CD4-positive, alpha-beta memory T cell (primary cell): ENCODE measurements around the gene HELZ. TPM values are rescaled to one million over a fixed set of nuclear protein-coding genes. Genes with fewer than 3 reads are reported as not detected.

ENCODE experiments used
- CTCF ChIA-PET: fragments of 350-600 bp; sonication (Branson Sonifier 250); formaldehyde crosslinking; loops from one replicate; lab custom pipeline; 2021; ENCODE audit warnings: inconsistent platforms; ENCODE audit not compliant: partially characterized antibody; lab: Charles Lee
- POLR2A ChIA-PET: fragments of 350-600 bp; sonication (Branson Sonifier 250); formaldehyde crosslinking; loops from one replicate; lab custom pipeline; 2021; ENCODE audit not compliant: partially characterized antibody; lab: Charles Lee
- DNase-seq, 5 donors: peaks; one replicate each; pipeline versions ENCODE4 v3.0.0 to v3.0.0-alpha.2; 2020 to 2022; ENCODE audit warnings: mixed read lengths in 1 of 5
- H3K27ac ChIP-seq: one replicate; pipeline ENCODE4 v1.7.0; 2013; ENCODE audit warnings: low read depth, low read length
- H3K27me3 ChIP-seq: 2 replicates; pipeline ENCODE4 v1.7.0; 2013; ENCODE audit warnings: mild to moderate bottlenecking, low read length, moderate library complexity; ENCODE audit not compliant: insufficient read depth
- H3K36me3 ChIP-seq: 2 replicates; pipeline ENCODE4 v1.7.0; 2013; ENCODE audit warnings: mild to moderate bottlenecking, low read length, moderate library complexity; ENCODE audit not compliant: insufficient read depth
- H3K4me1 ChIP-seq: 2 replicates; pipeline ENCODE4 v1.7.0; 2013; ENCODE audit warnings: mild to moderate bottlenecking, low read length, moderate library complexity; ENCODE audit not compliant: insufficient read depth
- H3K4me3 ChIP-seq, 2 donors: one replicate each; pipeline ENCODE4 v1.7.0; 2013; ENCODE audit warnings: low read length in 2 of 2, mild to moderate bottlenecking in 1 of 2
- H3K9me3 ChIP-seq, 2 donors: one replicate each; pipeline ENCODE4 v1.7.0; 2013; ENCODE audit warnings: low read length in 2 of 2, control low read depth in 1 of 2; ENCODE audit not compliant: control insufficient read depth in 1 of 2
- H3K27ac Mint-ChIP-seq, 7 donors: one replicate each; pipeline ENCODE4 v1.8.0; 2020 to 2021; ENCODE audit warnings: mixed read lengths in 7 of 7, mild to moderate bottlenecking in 6 of 7, inconsistent platforms in 3 of 7, moderate library complexity in 3 of 7
- H3K27me3 Mint-ChIP-seq, 2 donors: one replicate each; pipeline ENCODE4 v1.8.0; 2020 to 2021; ENCODE audit warnings: mixed read lengths in 2 of 2
- H3K36me3 Mint-ChIP-seq, 2 donors: one replicate each; pipeline ENCODE4 v1.8.0; 2020 to 2021; ENCODE audit warnings: mixed read lengths in 2 of 2, inconsistent platforms in 1 of 2, mild to moderate bottlenecking in 1 of 2
- H3K4me1 Mint-ChIP-seq, 4 donors: one replicate each; pipeline ENCODE4 v1.8.0; 2020 to 2021; ENCODE audit warnings: mixed read lengths in 4 of 4, mild to moderate bottlenecking in 1 of 4
- H3K4me3 Mint-ChIP-seq, 8 donors: one replicate each; pipeline ENCODE4 v1.8.0; 2020 to 2021; ENCODE audit warnings: mixed read lengths in 8 of 8, mild to moderate bottlenecking in 7 of 8, moderate library complexity in 6 of 8, inconsistent platforms in 3 of 8
- H3K9me3 Mint-ChIP-seq, 8 donors: one replicate each; pipeline ENCODE4 v1.8.0; 2020 to 2021; ENCODE audit warnings: mixed read lengths in 8 of 8, mild to moderate bottlenecking in 5 of 8, inconsistent platforms in 3 of 8, moderate library complexity in 1 of 8
- intact Hi-C: fragments of 100-400 bp; cut with micrococcal nuclease; formaldehyde crosslinking; loops from one replicate; pipeline ENCODE4 v1.15.1; 2023
- polyA plus RNA-seq, 2 donors: library from polyadenylated mRNA; unstranded; fragments of 300-500 nt; fragmentation: Illumina TruSeq; gene quantifications; one replicate each; pipeline ENCODE4 v1.2.3, GENCODE V29; 2021
- total RNA-seq, 2 experiments: library from RNA; stranded (reverse); gene quantifications; one replicate each; pipeline ENCODE4 v1.2.3, GENCODE V29; 2021

HELZ gene
- total and polyA plus RNA-seq, 4 experiments from 2014 or later: 32.0 to 104 (median 86.4) TPM

DNA sequence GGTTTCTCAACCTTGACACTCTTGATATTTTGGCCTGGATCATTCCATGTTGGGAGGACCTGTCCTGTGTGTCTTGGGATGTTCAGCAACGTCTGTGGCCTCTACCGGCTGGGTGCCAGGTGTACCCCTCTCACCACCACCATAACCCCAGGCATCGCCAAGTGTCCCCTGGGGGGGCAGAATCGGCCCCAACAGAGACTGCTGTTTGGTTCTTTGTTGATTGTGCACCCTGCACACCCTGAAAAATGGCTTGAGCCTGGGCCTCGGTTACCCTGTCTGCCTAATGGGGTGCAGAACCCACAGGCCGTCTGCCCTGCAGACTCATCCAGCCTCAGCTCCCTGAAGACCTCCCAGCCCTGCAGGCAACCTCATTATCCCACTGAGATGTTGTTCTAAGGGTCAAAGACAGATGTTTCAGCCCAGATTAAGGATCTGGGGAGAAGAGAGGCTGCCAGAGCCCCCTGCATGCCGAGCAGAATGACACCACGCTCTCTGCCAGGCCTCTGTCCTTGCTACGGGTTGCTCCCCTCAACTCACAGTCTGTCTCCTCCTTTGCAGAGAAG, 191.5 kb downstream of the HELZ start:
- POLR2A ChIA-PET: no interaction called here
- Histone ChIP-seq H3K4me3 (no peak overlapping the region), H3K9me3 (peaks cover 0 to 13% of the 10 kb centered on the region in 2 donors), H3K36me3 (no peaks in the 10 kb centered on the region), H3K4me1 (no peaks in the 10 kb centered on the region), H3K27me3 (no peaks in the 10 kb centered on the region), H3K27ac (no peak overlapping the region)
- CTCF ChIA-PET: no interaction called here
- Mint-ChIP-seq H3K4me1 (no peaks in the 10 kb centered on the region), H3K36me3 (peaks cover 3 to 6% of the 10 kb centered on the region in 2 donors), H3K4me3 (no peak overlapping the region), H3K9me3 (peaks cover 0 to 13% (median 11%) of the 10 kb centered on the region in 8 donors), H3K27ac (no peak overlapping the region), H3K27me3 (no peaks in the 10 kb centered on the region)
- DNase-seq: no peak
- intact Hi-C loops: no loop called here

DNA sequence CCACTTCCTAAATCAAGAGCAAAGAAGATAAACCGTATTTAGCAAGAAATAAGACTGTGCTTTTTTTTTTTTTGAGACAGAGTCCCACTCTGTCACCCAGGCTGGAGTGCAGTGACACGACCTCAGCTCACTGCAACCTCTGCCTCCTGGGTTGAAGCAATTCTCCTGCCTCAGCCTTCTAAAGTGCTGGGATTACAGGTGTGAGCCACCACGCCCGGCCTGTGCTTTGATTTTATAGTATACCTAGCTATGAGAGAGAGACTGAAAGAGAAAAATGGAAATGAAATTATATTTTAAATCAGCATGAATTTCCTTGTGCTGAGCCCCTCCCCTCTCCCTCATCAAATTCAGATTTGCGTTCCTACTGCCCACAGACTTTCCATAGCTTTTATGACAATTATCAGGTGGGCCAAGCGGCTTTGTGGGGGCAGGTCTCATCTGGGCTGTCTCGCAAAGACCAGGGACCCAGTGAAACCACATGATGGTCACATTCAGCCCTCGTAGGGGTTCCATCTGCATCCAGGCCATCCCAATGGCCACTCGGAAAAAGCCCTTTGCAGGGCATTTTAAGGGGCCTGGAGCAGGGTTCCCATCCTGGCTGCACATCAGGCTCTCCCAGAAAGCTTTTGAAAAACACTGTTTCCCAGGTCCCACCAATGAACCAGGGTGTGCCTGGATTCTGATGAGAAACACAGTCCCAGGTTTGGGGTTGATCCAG, 192.1 kb downstream of the HELZ start:
- Histone ChIP-seq H3K36me3 (no peaks in the 10 kb centered on the region), H3K9me3 (peaks cover 0 to 17% of the 10 kb centered on the region in 2 donors), H3K4me3 (no peak overlapping the region), H3K27me3 (no peaks in the 10 kb centered on the region), H3K27ac (no peak overlapping the region), H3K4me1 (no peaks in the 10 kb centered on the region)
- no peak for DNase-seq
- intact Hi-C loops: no loop called here
- no peaks in the 10 kb centered on the region for H3K4me1 Mint-ChIP-seq
- peaks cover 0 to 20% (median 17%) of the 10 kb centered on the region in 8 donors for H3K9me3 Mint-ChIP-seq
- no peaks in the 10 kb centered on the region for H3K27me3 Mint-ChIP-seq
- no peak overlapping the region for H3K27ac Mint-ChIP-seq
- H3K4me3 Mint-ChIP-seq: no peak overlapping the region
- POLR2A ChIA-PET: no interaction called here
- CTCF ChIA-PET: no interaction called here
- peaks cover 4 to 6% of the 10 kb centered on the region in 2 donors for H3K36me3 Mint-ChIP-seq

DNA sequence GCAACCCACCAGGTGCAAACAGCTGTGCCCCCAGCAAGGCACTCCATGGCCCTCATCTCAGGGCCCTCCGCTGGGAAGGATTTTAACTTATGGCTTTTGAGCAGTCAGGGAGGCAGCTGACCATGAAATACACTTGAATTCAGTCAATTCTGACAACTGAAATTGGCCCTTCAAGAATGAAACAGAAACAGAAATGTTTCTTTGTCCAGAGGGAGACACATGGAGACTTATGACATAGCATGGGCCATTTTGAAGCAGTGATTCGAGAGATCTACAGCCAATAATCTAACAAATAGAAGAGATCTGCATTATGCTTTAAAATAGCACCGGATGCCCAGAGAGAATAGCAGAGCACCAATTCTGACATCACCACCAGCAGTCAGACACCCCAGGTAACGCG, 193.2 kb downstream of the HELZ start:
- Histone ChIP-seq H3K27me3 (no peaks in the 10 kb centered on the region), H3K9me3 (peaks cover 0 to 17% of the 10 kb centered on the region in 2 donors), H3K4me1 (no peaks in the 10 kb centered on the region), H3K27ac (no peak overlapping the region), H3K36me3 (no peaks in the 10 kb centered on the region), H3K4me3 (no peak overlapping the region)
- POLR2A ChIA-PET: no interaction called here
- Mint-ChIP-seq H3K36me3 (peaks cover 4 to 6% of the 10 kb centered on the region in 2 donors), H3K9me3 (peaks cover 0 to 29% (median 25%) of the 10 kb centered on the region in 8 donors), H3K27ac (no peak overlapping the region), H3K4me1 (no peaks in the 10 kb centered on the region), H3K27me3 (no peaks in the 10 kb centered on the region), H3K4me3 (no peak overlapping the region)
- no peak for DNase-seq
- CTCF ChIA-PET: no interaction called here
- intact Hi-C loops: no loop called here

DNA sequence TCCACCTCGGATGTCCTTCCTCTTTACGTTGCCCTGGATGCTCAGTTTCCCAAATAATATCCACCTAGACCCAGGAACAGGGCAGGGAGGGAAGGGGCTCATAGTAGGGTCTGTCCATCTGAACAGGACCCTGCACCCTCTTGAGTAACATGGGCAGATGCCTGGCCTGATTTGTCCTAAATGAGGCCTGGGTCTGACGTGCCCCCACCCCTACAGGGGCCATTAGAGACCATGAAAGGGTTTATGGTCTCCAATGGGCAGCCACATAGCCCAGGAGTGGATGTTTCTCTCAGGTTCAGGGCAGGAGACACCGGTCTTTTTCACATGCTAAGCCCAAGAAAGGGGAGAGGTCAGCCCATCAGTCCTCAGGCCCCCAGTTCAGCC, 193.8 kb downstream of the HELZ start:
- H3K4me1 Mint-ChIP-seq: no peaks in the 10 kb centered on the region
- Histone ChIP-seq H3K9me3 (peaks cover 0 to 17% of the 10 kb centered on the region in 2 donors), H3K4me3 (no peak overlapping the region), H3K36me3 (no peaks in the 10 kb centered on the region), H3K27ac (no peak overlapping the region), H3K27me3 (no peaks in the 10 kb centered on the region), H3K4me1 (no peaks in the 10 kb centered on the region)
- intact Hi-C loops: no loop called here
- peaks cover 0 to 32% (median 26%) of the 10 kb centered on the region in 8 donors for H3K9me3 Mint-ChIP-seq
- no peak overlapping the region for H3K27ac Mint-ChIP-seq
- ChIA-PET CTCF (no interaction called here), POLR2A (no interaction called here)
- DNase-seq: no peak
- H3K27me3 Mint-ChIP-seq: no peaks in the 10 kb centered on the region
- no peak overlapping the region for H3K4me3 Mint-ChIP-seq
- H3K36me3 Mint-ChIP-seq: peaks cover 4 to 6% of the 10 kb centered on the region in 2 donors

DNA sequence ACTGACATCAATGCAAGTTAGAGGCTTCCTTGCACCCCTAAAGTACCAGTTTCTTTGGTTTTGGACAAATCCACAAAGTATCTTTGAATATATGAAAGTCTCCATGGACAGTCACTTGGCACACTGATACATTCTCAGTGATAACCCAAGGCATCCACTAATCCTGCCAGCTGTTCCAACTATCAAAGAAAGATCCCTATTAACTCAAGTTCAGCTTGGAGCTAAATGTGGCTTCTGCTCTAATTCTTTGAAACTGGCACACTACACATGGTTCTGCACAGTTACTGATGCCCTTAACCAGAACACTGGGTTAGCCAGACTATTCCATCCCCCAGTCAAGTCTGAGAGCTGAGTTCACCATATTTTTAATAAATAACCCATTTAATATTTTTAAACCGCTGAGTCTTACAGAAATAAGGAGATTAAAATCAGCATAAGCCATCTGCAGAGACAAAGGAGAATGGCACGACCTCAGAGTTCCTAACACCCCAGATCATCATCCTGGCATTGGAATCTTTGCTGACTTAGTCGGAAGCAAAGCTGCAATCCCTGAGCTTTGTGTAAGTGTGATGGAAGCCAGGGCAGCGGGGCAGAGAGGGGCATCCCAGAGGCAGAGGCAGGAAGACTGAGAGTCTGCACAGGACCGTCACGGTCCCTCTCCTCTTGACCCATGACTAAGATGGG, 194.4 kb downstream of the HELZ start:
- Mint-ChIP-seq H3K36me3 (peaks cover 4 to 6% of the 10 kb centered on the region in 2 donors), H3K4me1 (no peaks in the 10 kb centered on the region), H3K27ac (peak overlapping the region in 1 of 7 donors; percentile 29), H3K27me3 (no peaks in the 10 kb centered on the region), H3K4me3 (no peak overlapping the region), H3K9me3 (peaks cover 0 to 32% (median 26%) of the 10 kb centered on the region in 8 donors)
- H3K27me3 ChIP-seq: no peaks in the 10 kb centered on the region
- DNase-seq: no peak
- H3K9me3 ChIP-seq: peaks cover 0 to 17% of the 10 kb centered on the region in 2 donors
- ChIA-PET CTCF (no interaction called here), POLR2A (no interaction called here)
- H3K36me3 ChIP-seq: no peaks in the 10 kb centered on the region
- intact Hi-C loops: no loop called here
- no peaks in the 10 kb centered on the region for H3K4me1 ChIP-seq
- no peak overlapping the region for H3K27ac ChIP-seq
- no peak overlapping the region for H3K4me3 ChIP-seq

DNA sequence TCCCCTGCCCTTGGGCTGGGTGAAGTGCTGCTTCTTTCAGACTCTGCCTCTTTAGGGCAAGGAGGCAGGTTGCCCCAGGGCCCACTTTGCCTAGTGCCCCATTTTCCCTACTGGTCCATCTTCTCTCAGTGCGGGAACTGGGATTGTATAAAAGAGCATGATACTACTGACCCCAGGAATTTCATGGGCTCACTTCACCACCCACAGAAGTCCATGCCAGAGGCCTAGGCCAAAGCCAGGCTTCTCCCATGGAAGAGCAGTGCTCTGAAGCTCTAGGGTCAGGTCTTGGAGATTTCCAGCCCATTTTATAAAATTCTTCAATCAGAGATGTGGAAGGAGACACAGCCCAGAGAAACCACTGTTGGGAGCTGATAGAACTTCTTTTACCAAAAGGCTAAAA, 194.9 kb downstream of the HELZ start:
- Histone ChIP-seq H3K4me3 (no peak overlapping the region), H3K36me3 (no peaks in the 10 kb centered on the region), H3K4me1 (no peaks in the 10 kb centered on the region), H3K9me3 (peaks cover 0 to 17% of the 10 kb centered on the region in 2 donors), H3K27me3 (no peaks in the 10 kb centered on the region), H3K27ac (no peak overlapping the region)
- no peak overlapping the region for H3K27ac Mint-ChIP-seq
- CTCF ChIA-PET: no interaction called here
- H3K4me1 Mint-ChIP-seq: no peaks in the 10 kb centered on the region
- no peak overlapping the region for H3K4me3 Mint-ChIP-seq
- no peak for DNase-seq
- H3K27me3 Mint-ChIP-seq: no peaks in the 10 kb centered on the region
- POLR2A ChIA-PET: no interaction called here
- H3K9me3 Mint-ChIP-seq: peaks cover 0 to 32% (median 26%) of the 10 kb centered on the region in 8 donors
- H3K36me3 Mint-ChIP-seq: peaks cover 4 to 6% of the 10 kb centered on the region in 2 donors
- intact Hi-C loops: no loop called here

DNA sequence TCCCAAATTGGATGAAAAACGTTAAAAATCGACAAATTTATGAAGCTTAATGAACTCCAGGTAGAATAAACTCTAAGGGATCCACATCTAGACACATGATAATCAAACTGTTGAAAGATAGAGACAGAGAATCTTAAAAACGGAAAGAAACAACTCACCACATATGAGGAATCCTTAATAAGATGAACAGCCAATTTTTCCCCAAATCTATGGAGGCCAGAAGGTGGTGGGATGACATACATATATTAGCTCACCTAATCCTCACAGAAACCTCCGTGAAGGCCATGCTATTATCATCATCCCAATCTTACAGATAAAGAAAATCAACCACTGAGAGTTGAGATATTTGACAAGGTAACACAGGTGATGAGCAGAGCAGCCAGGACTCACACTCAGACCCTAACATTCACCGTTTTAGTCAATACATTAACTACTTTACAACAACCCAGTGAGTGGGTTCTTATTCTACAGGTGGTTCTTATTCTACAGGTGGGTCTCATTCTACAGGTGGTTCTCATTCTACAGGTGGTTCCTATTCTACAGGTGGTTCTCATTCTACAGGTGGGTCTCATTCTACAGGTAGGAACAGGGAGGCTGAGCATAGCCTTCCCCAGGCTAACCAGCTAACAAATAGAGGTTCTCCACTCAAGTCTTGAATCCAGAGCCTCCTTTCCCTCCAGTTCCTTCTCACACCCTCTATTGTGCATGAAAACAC, 195.8 kb downstream of the HELZ start:
- DNase-seq: no peak
- Mint-ChIP-seq H3K4me1 (no peaks in the 10 kb centered on the region), H3K27ac (no peak overlapping the region), H3K27me3 (no peaks in the 10 kb centered on the region), H3K4me3 (no peak overlapping the region), H3K9me3 (peaks cover 0 to 32% (median 26%) of the 10 kb centered on the region in 8 donors), H3K36me3 (peaks cover 4 to 6% of the 10 kb centered on the region in 2 donors)
- POLR2A ChIA-PET: no interaction called here
- CTCF ChIA-PET: interaction anchor here (1.6 kb wide), 1 partner anchor 33 kb away, joined by 3 read pairs; no protein-coding TSS in a partner anchor
- Histone ChIP-seq H3K4me1 (no peaks in the 10 kb centered on the region), H3K27me3 (no peaks in the 10 kb centered on the region), H3K4me3 (no peak overlapping the region), H3K9me3 (peaks cover 0 to 17% of the 10 kb centered on the region in 2 donors), H3K27ac (no peak overlapping the region), H3K36me3 (no peaks in the 10 kb centered on the region)
- intact Hi-C loops: no loop called here
